ENCODE data around the gene RAB44. TPM values are rescaled to one million over a fixed set of nuclear protein-coding genes. Genes with fewer than 3 reads are reported as not detected.

RAB44 gene
- total and polyA plus RNA-seq, 2 of the 13 experiments (the other 11 are each of a cell fraction or from before 2014, with no cell fraction given): not detected

DNA sequence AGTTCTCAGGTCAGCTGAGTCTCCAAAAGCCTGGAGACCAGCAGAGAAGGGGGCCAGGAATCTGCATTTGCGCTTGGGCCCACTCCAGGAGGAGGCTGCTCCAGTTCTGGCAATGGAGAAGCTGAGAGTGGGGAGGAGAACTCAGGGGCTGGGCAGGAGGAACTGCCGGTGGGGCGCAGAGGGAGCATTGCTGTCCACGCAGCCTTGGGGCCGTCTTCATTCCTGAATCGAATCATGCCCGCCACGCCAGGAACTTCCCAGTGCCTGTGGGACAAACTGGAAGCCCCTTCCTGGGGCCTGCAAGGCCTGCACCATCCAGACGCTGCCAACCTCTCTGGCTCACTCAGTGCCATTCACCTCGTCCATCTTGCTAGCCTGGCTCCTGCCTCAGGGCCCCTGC is 16.9 kb downstream of the RAB44 start (continued):
- TF ChIP-seq, protein P1, sequence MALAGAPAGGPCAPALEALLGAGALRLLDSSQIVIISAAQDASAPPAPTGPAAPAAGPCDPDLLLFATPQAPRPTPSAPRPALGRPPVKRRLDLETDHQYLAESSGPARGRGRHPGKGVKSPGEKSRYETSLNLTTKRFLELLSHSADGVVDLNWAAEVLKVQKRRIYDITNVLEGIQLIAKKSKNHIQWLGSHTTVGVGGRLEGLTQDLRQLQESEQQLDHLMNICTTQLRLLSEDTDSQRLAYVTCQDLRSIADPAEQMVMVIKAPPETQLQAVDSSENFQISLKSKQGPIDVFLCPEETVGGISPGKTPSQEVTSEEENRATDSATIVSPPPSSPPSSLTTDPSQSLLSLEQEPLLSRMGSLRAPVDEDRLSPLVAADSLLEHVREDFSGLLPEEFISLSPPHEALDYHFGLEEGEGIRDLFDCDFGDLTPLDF (CRISPR knock-in tag; IDR thresholded peaks at IDR 0.05): no peak
- TF ChIP-seq POGZ (CRISPR knock-in tag; IDR thresholded peaks at IDR 0.05): no peak
- TF ChIP-seq, protein P2, sequence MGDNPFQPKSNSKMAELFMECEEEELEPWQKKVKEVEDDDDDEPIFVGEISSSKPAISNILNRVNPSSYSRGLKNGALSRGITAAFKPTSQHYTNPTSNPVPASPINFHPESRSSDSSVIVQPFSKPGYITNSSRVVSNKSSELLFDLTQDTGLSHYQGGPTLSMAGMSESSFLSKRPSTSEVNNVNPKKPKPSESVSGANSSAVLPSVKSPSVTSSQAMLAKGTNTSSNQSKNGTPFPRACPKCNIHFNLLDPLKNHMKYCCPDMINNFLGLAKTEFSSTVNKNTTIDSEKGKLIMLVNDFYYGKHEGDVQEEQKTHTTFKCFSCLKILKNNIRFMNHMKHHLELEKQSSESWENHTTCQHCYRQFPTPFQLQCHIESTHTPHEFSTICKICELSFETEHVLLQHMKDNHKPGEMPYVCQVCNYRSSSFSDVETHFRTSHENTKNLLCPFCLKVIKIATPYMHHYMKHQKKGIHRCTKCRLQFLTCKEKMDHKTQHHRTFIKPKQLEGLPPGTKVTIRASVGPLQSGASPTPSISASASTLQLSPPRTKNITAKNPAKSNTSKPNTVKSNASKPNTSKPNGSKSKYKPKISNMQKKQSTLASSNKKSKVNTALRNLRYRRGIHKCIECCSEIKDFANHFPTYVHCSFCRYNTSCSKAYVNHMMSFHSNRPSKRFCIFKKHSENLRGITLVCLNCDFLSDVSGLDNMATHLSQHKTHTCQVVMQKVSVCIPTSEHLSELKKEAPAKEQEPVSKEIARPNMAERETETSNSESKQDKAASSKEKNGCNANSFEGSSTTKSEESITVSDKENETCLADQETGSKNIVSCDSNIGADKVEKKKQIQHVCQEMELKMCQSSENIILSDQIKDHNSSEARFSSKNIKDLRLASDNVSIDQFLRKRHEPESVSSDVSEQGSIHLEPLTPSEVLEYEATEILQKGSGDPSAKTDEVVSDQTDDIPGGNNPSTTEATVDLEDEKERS (CRISPR knock-in tag; IDR thresholded peaks at IDR 0.05): no peak

DNA sequence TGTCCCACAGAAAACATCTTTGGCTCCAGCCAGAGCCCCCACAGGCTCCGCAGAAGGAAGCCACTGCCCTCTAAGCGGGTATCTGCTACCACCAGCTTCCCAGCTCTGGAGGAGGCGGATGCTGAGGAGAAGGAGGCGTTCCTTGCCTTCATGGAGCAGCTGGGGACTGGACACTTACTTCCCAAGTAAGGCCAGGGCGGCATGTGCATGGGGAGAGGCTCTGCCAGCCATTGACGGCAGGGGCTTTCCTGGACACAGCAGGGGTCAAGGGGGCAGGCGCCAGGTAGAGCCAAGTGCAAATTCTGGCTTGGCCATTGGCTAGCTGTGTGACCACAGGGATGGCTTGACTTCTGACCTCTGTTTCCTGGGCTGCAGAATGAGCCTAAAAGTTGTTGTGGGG is 17.8 kb downstream of the RAB44 start:
- BruUV-seq (replicated peaks): no TSS peak
- FAIRE-seq (no peak), ATAC-seq (no peak), DNase-seq (ENCODE audit: low spot score) (no peak)
- in situ Hi-C loops (cut with HindIII; ENCODE audit: extremely low pct_ligation_motif_present, low pct_unique_long_range_greater_than_20kb): no loop called here
- no peaks in the 10 kb centered on the region for H3K9me3 ChIP-seq (ENCODE audit: low read length)
- no peaks in the 10 kb centered on the region for H3K36me3 ChIP-seq (replicated peaks in 1 of 2; ENCODE audit: control insufficient read depth in 1 of 2, insufficient read depth in 2 of 2, low read length in 2 of 2)
- no peak overlapping the region for H2AFZ ChIP-seq (ENCODE audit: low read length)
- no peaks in the 10 kb centered on the region for H4K20me1 ChIP-seq (ENCODE audit: insufficient read depth, low read length)
- intact Hi-C loops (cut with micrococcal nuclease; ENCODE audit: unreplicated experiment): no loop called here
- H3K79me2 ChIP-seq (ENCODE audit: insufficient read depth, low read length): no peaks in the 10 kb centered on the region
- H3K27me3 ChIP-seq (ENCODE audit: control insufficient read depth in 1 of 2, insufficient read depth in 2 of 2, low read length in 2 of 2): peaks cover 18 to 55% of the 10 kb centered on the region in 2 experiments
- CTCF ChIA-PET (ENCODE audit: low intra/inter-chr PET ratio, low total read pairs): no interaction called here
- H3K9ac ChIP-seq (ENCODE audit: insufficient read depth, low read depth, low read length): no peak overlapping the region
- no peak overlapping the region for H3K27ac ChIP-seq (ENCODE audit: extremely low read length, insufficient read depth, low read length)
- TF ChIP-seq CAMTA2 (CRISPR knock-in tag; IDR thresholded peaks at IDR 0.05; ENCODE audit: borderline replicate concordance) (no peak), RARG (CRISPR knock-in tag; IDR thresholded peaks at IDR 0.05; ENCODE audit: low read depth) (no peak), PHB2 (IDR thresholded peaks at IDR 0.05; ENCODE audit: partially characterized antibody) (no peak), TCF7 (IDR thresholded peaks at IDR 0.05; ENCODE audit: low read depth) (no peak), JUNB (CRISPR knock-in tag; IDR thresholded peaks at IDR 0.05; ENCODE audit: borderline replicate concordance) (no peak), ZNF101 (CRISPR knock-in tag; IDR thresholded peaks at IDR 0.05; ENCODE audit: borderline replicate concordance, low read depth) (no peak), HNF4A (CRISPR knock-in tag; IDR thresholded peaks at IDR 0.05) (no peak), ZSCAN9 (CRISPR knock-in tag; IDR thresholded peaks at IDR 0.05; ENCODE audit: borderline replicate concordance) (no peak)
- TF ChIP-seq, protein P3, sequence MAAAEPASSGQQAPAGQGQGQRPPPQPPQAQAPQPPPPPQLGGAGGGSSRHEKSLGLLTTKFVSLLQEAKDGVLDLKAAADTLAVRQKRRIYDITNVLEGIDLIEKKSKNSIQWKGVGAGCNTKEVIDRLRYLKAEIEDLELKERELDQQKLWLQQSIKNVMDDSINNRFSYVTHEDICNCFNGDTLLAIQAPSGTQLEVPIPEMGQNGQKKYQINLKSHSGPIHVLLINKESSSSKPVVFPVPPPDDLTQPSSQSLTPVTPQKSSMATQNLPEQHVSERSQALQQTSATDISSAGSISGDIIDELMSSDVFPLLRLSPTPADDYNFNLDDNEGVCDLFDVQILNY (CRISPR knock-in tag; conservative IDR thresholded peaks at IDR 0.05): no peak
- TF ChIP-seq, protein P4, sequence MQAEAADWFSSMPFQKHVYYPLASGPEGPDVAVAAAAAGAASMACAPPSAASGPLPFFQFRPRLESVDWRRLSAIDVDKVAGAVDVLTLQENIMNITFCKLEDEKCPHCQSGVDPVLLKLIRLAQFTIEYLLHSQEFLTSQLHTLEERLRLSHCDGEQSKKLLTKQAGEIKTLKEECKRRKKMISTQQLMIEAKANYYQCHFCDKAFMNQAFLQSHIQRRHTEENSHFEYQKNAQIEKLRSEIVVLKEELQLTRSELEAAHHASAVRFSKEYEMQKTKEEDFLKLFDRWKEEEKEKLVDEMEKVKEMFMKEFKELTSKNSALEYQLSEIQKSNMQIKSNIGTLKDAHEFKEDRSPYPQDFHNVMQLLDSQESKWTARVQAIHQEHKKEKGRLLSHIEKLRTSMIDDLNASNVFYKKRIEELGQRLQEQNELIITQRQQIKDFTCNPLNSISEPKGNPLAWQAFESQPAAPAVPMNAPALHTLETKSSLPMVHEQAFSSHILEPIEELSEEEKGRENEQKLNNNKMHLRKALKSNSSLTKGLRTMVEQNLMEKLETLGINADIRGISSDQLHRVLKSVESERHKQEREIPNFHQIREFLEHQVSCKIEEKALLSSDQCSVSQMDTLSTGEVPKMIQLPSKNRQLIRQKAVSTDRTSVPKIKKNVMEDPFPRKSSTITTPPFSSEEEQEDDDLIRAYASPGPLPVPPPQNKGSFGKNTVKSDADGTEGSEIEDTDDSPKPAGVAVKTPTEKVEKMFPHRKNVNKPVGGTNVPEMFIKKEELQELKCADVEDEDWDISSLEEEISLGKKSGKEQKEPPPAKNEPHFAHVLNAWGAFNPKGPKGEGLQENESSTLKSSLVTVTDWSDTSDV (CRISPR knock-in tag; IDR thresholded peaks at IDR 0.05): no peak
- POLR2A ChIA-PET: interaction anchor here (1.2 kb wide), 1 partner anchor 105 kb away, joined by 4 read pairs; no protein-coding TSS in a partner anchor
- H3K4me1 ChIP-seq (ENCODE audit: insufficient read depth, low read length): no peaks in the 10 kb centered on the region
- WGBS (ENCODE audit: low lambda C conversion rate): 27% methylated on average over 5 of the region's 7 CpGs
- no peak overlapping the region for H3K4me3 ChIP-seq (replicated peaks in 1 of 3; ENCODE audit: insufficient read depth in 1 of 3, low read depth in 2 of 3, low read length in 3 of 3)
- no peak overlapping the region for H3K4me2 ChIP-seq (ENCODE audit: low read depth, low read length)
